Colonic mucosa (tissue), 4 donors: ENCODE measurements around the gene LIME1. TPM values are rescaled to one million over a fixed set of nuclear protein-coding genes. Genes with fewer than 3 reads are reported as not detected.

Source experiments
- DNase-seq: peaks from one replicate; pipeline ENCODE4 v3.0.0-alpha.2; 2020
- H3K27ac ChIP-seq: fragments of 200-600 bp; one replicate; pipeline ENCODE4 v1.8.0; 2021
- H3K27me3 ChIP-seq: fragments of 200-600 bp; one replicate; pipeline ENCODE4 v1.8.0; 2021
- H3K36me3 ChIP-seq: fragments of 200-600 bp; one replicate; pipeline ENCODE4 v1.8.0; 2021
- H3K4me1 ChIP-seq: fragments of 200-600 bp; one replicate; pipeline ENCODE4 v1.8.0; 2021; ENCODE audit warnings: mild to moderate bottlenecking
- H3K4me3 ChIP-seq: fragments of 200-600 bp; one replicate; pipeline ENCODE4 v1.8.0; 2021
- H3K9ac ChIP-seq, 2 donors: one replicate each; pipeline ENCODE4 v1.7.0; 2013; ENCODE audit warnings: control low read depth in 2 of 2, low read depth in 2 of 2, low read length in 2 of 2
- H3K9me3 ChIP-seq: fragments of 200-600 bp; one replicate; pipeline ENCODE4 v1.8.0; 2021
- intact Hi-C: fragments of 100-400 bp; cut with DNase I; formaldehyde crosslinking; loops from one replicate; pipeline ENCODE4 v1.14.1; 2022
- total RNA-seq, 2 donors: library from RNA; stranded (reverse); fragmentation: NEBNext Ultra II Directional in 1 of 2; extraction: Animal tissue kit (Norgen Biotek cat#: 25700) in 1 of 2; gene quantifications; one replicate each; pipeline ENCODE4 v1.2.1, GENCODE V29; 2021
- TF ChIP-seq, protein P1 (sequence below): fragments of 200-600 bp; IDR thresholded peaks from one replicate; pipeline ENCODE4 v1.8.0; 2022; ENCODE audit warnings: antibody characterized with exemption, mild to moderate bottlenecking
- donor health status: healthy.
- donor health status: DM: no; HTN: no; CAD: no.
- donor health status: DM: no; HTN: no; CAD: no.

Gene LIME1
- total RNA-seq, 2 donors from 2014 or later, result 10.8 to 20.0 TPM

DNA sequence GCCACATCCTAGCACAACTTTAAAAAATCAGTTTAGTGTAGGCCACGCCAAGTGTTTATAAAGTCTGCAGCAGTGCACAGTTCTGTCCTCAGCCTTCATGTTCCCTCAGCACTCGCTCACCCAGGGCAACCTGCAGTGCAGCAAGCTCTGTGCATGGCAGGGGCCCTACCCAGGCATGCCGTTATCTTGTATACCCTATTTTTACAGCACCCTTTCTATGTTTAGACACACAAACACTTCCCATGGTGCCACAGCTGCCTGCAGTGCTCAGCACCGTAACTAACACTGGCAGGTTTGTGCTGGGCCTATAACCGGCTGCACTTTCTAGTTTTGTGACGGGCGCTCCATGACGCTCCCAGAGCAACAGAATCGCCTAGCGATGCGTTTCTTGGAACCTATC, 50.8 kb downstream of the LIME1 start:
- no peak for DNase-seq
- Histone ChIP-seq H3K36me3 (no peaks in the 10 kb centered on the region), H3K4me3 (no peak overlapping the region), H3K9me3 (no peaks in the 10 kb centered on the region), H3K9ac (no peak overlapping the region), H3K27me3 (no peaks in the 10 kb centered on the region), H3K4me1 (no peaks in the 10 kb centered on the region), H3K27ac (no peak overlapping the region)
- intact Hi-C loops, result loop anchor here (5.0 to 10.0 kb wide), 2 partner anchors 75 to 187 kb away; partner anchors contain the start of genes ABHD16B and SAMD10
- TF ChIP-seq, protein P1, sequence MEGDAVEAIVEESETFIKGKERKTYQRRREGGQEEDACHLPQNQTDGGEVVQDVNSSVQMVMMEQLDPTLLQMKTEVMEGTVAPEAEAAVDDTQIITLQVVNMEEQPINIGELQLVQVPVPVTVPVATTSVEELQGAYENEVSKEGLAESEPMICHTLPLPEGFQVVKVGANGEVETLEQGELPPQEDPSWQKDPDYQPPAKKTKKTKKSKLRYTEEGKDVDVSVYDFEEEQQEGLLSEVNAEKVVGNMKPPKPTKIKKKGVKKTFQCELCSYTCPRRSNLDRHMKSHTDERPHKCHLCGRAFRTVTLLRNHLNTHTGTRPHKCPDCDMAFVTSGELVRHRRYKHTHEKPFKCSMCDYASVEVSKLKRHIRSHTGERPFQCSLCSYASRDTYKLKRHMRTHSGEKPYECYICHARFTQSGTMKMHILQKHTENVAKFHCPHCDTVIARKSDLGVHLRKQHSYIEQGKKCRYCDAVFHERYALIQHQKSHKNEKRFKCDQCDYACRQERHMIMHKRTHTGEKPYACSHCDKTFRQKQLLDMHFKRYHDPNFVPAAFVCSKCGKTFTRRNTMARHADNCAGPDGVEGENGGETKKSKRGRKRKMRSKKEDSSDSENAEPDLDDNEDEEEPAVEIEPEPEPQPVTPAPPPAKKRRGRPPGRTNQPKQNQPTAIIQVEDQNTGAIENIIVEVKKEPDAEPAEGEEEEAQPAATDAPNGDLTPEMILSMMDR, result no peak

DNA sequence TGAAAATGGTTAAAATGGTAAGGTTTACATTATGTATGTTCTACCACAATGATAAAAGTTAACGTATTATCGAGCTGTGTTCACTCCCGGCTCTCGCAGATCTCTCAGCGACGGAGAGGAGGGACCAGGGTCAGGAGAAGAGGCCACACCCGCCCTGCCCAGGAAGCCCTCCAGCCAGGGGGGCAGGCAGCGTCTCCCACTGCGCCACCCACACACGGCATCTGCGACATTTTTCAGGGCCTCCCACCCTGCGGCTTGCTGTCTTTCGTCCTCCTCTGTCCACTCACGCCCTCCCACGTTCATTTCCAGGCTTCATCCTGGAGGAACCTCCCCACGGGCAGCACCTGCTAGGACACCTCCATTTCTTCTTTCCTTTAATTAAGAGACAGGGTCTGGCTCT, 51.3 kb downstream of the LIME1 start:
- Histone ChIP-seq H3K4me3 (no peak overlapping the region), H3K9me3 (no peaks in the 10 kb centered on the region), H3K27ac (no peak overlapping the region), H3K36me3 (no peaks in the 10 kb centered on the region), H3K27me3 (no peaks in the 10 kb centered on the region), H3K9ac (no peak overlapping the region), H3K4me1 (no peaks in the 10 kb centered on the region)
- intact Hi-C loops, result loop anchor here (5.0 to 10.0 kb wide), 2 partner anchors 75 to 187 kb away; partner anchors contain the start of genes ABHD16B and SAMD10
- DNase-seq, result no peak
- TF ChIP-seq, protein P1, result no peak

Other genes starting within 250 kb of the LIME1 start
- gene EEF1A2, start 237.6 kb upstream of the LIME1 start, total RNA-seq, result 1 to 10 TPM; 1.5 to 3.2 TPM
- gene PPDPF, start 215.9 kb upstream of the LIME1 start, total RNA-seq, result 100 to 1,000 TPM; 561 to 634 TPM
- gene PTK6, start 199.3 kb upstream of the LIME1 start, total RNA-seq, result 10 to 100 TPM; 69.0 to 91.1 TPM
- gene SRMS, start 188.9 kb upstream of the LIME1 start, total RNA-seq, result under 1 TPM; 0.32 to 0.49 TPM
- under 1 TPM; 0.35 to 0.69 TPM for gene FNDC11, start 182.5 kb upstream of the LIME1 start, total RNA-seq
- gene HELZ2, start 162.4 kb upstream of the LIME1 start, total RNA-seq, result 10 to 100 TPM; 36.3 to 38.0 TPM
- 10 to 100 TPM; 11.5 to 14.8 TPM for gene GMEB2, start 109.6 kb upstream of the LIME1 start, total RNA-seq
- 1 to 10 TPM; 2.5 to 5.3 TPM for gene STMN3, start 83.2 kb upstream of the LIME1 start, total RNA-seq
- gene RTEL1, start 78.4 kb upstream of the LIME1 start, total RNA-seq, result 10 to 100 TPM; 25.7 to 34.9 TPM
- gene TNFRSF6B, start 40.0 kb upstream of the LIME1 start, total RNA-seq, result 1 to 10 TPM in 1 of 2 donors, not detected in 1; 7.5 TPM
- 10 to 100 TPM; 35.3 to 76.9 TPM for gene ARFRP1, start 28.7 kb upstream of the LIME1 start, total RNA-seq
- gene ZGPAT, start 28.6 kb upstream of the LIME1 start, total RNA-seq, result 10 to 100 TPM; 27.2 to 41.4 TPM
- gene SLC2A4RG, start 3.1 kb downstream of the LIME1 start, total RNA-seq, result 10 to 100 TPM; 44.3 to 75.3 TPM
- gene ZBTB46, start 94.6 kb downstream of the LIME1 start, total RNA-seq, result 1 to 10 TPM; 2.1 to 3.2 TPM
- not detected for gene ABHD16B, start 124.8 kb downstream of the LIME1 start, total RNA-seq
- gene TPD52L2, start 128.6 kb downstream of the LIME1 start, total RNA-seq, result 10 to 100 TPM; 54.0 to 66.1 TPM
- gene DNAJC5, start 158.5 kb downstream of the LIME1 start, total RNA-seq, result 10 to 100 TPM; 58.9 to 63.9 TPM
- 10 to 100 TPM; 33.6 to 49.5 TPM for gene UCKL1, start 219.8 kb downstream of the LIME1 start, total RNA-seq
- gene ZNF512B, start 233.3 kb downstream of the LIME1 start, total RNA-seq, result 1 to 10 TPM; 1.9 TPM
- 1 to 10 TPM; 6.1 to 6.4 TPM for gene SAMD10, start 243.0 kb downstream of the LIME1 start, total RNA-seq
- gene PRPF6, start 244.5 kb downstream of the LIME1 start, total RNA-seq, result 10 to 100 TPM; 53.0 to 68.6 TPM